WTC11 (cell line): ENCODE measurements around the gene PAK1. TPM values are rescaled to one million over a fixed set of nuclear protein-coding genes. Genes with fewer than 3 reads are reported as not detected.

Source experiments
- ATAC-seq: fragments of 200-7000 bp; cut with Tn5 transposase; 2 replicates; pipeline ENCODE4 v1.10.0; 2021; ENCODE audit warnings: mild to moderate bottlenecking, moderate library complexity
- CTCF ChIA-PET: fragments of 300-600 bp; sonication (Branson Sonifier 250); formaldehyde crosslinking; loops from one replicate; lab custom pipeline; 2021; ENCODE audit warnings: antibody characterized with exemption; lab: Charles Lee
- POLR2A ChIA-PET: fragments of 350-600 bp; sonication (Branson Sonifier 250); formaldehyde crosslinking; loops from one replicate; lab custom pipeline; 2021; ENCODE audit warnings: antibody characterized with exemption; lab: Charles Lee
- DNase-seq: peaks from one replicate; pipeline ENCODE4 v3.0.0; 2021; ENCODE audit warnings: low spot score
- H3K27ac Mint-ChIP-seq: 2 replicates; pipeline ENCODE4 v1.8.0; 2021; ENCODE audit warnings: mixed read lengths
- H3K27me3 Mint-ChIP-seq: 2 replicates; pipeline ENCODE4 v1.8.0; 2021; ENCODE audit warnings: low read depth, mild to moderate bottlenecking, moderate library complexity, mixed read lengths
- H3K36me3 Mint-ChIP-seq: 2 replicates; pipeline ENCODE4 v1.8.0; 2021; ENCODE audit warnings: mixed read lengths
- H3K4me1 Mint-ChIP-seq: 2 replicates; pipeline ENCODE4 v1.8.0; 2022; ENCODE audit warnings: mixed read lengths
- H3K4me3 Mint-ChIP-seq: 2 replicates; pipeline ENCODE4 v1.8.0; 2021; ENCODE audit warnings: mild to moderate bottlenecking, moderate library complexity, mixed read lengths
- H3K9me3 Mint-ChIP-seq: 2 replicates; pipeline ENCODE4 v1.8.0; 2021; ENCODE audit warnings: mixed read lengths
- AFF4 ChIP-seq: sonication (generic); formaldehyde crosslinking; IDR thresholded peaks from 2 replicates; pipeline ENCODE4 v1.8.1; 2023; ENCODE audit warnings: mild to moderate bottlenecking, missing genetic modification reagents, borderline replicate concordance
- CBFB ChIP-seq: sonication (generic); formaldehyde crosslinking; IDR thresholded peaks from 2 replicates; pipeline ENCODE4 v1.8.1; 2022; ENCODE audit warnings: mild to moderate bottlenecking, low read depth, missing genetic modification reagents
- CREB1 ChIP-seq: sonication (generic); formaldehyde crosslinking; IDR thresholded peaks from 2 replicates; pipeline ENCODE4 v1.8.0; 2023; ENCODE audit warnings: mild to moderate bottlenecking, missing genetic modification reagents
- E2F4 ChIP-seq: sonication (generic); formaldehyde crosslinking; IDR thresholded peaks from 2 replicates; pipeline ENCODE4 v1.8.1; 2022; ENCODE audit warnings: low read depth, mild to moderate bottlenecking, moderate library complexity, missing genetic modification reagents, borderline replicate concordance
- ERG ChIP-seq: fragments of 250-450 bp; sonication (Bioruptor Pico); IDR thresholded peaks from 2 replicates; pipeline ENCODE4 v1.8.0; 2021; ENCODE audit warnings: mild to moderate bottlenecking
- GABPB1 ChIP-seq: sonication (generic); formaldehyde crosslinking; IDR thresholded peaks from 2 replicates; pipeline ENCODE4 v1.8.1; 2023; ENCODE audit warnings: mild to moderate bottlenecking, missing genetic modification reagents
- NFE2L1 ChIP-seq: sonication (generic); formaldehyde crosslinking; IDR thresholded peaks from 2 replicates; pipeline ENCODE4 v1.8.1; 2023; ENCODE audit warnings: missing genetic modification reagents
- NR3C1 ChIP-seq: sonication (generic); formaldehyde crosslinking; conservative IDR thresholded peaks from 2 replicates; pipeline ENCODE4 v1.8.1; 2023; ENCODE audit warnings: low read depth, mild to moderate bottlenecking, missing genetic modification reagents
- OVOL2 ChIP-seq: fragments of 250-450 bp; sonication (Bioruptor Pico); IDR thresholded peaks from 2 replicates; pipeline ENCODE4 v1.9.0; 2021; ENCODE audit warnings: mild to moderate bottlenecking, borderline replicate concordance
- SP1 ChIP-seq: sonication (generic); formaldehyde crosslinking; conservative IDR thresholded peaks from 2 replicates; pipeline ENCODE4 v1.8.1; 2022; ENCODE audit warnings: missing genetic modification reagents
- TEAD1 ChIP-seq: sonication (generic); formaldehyde crosslinking; IDR thresholded peaks from 2 replicates; pipeline ENCODE4 v1.8.0; 2022; ENCODE audit warnings: mild to moderate bottlenecking, missing genetic modification reagents
- USF2 ChIP-seq: sonication (generic); formaldehyde crosslinking; IDR thresholded peaks from 2 replicates; pipeline ENCODE4 v1.8.1; 2023; ENCODE audit warnings: mild to moderate bottlenecking, missing genetic modification reagents, moderate library complexity
- ZNF121 ChIP-seq: sonication (generic); formaldehyde crosslinking; IDR thresholded peaks from 2 replicates; pipeline ENCODE4 v1.8.0; 2023; ENCODE audit warnings: missing genetic modification reagents
- ZNF263 ChIP-seq: sonication (generic); formaldehyde crosslinking; IDR thresholded peaks from 2 replicates; pipeline ENCODE4 v1.8.1; 2022; ENCODE audit warnings: low read depth, mild to moderate bottlenecking, moderate library complexity, missing genetic modification reagents
- ZNF281 ChIP-seq: sonication (generic); formaldehyde crosslinking; IDR thresholded peaks from 2 replicates; pipeline ENCODE4 v1.8.0; 2023; ENCODE audit warnings: mild to moderate bottlenecking, missing genetic modification reagents
- ZNF317 ChIP-seq: sonication (generic); formaldehyde crosslinking; IDR thresholded peaks from 2 replicates; pipeline ENCODE4 v1.8.1; 2023; ENCODE audit warnings: low read depth, mild to moderate bottlenecking, moderate library complexity, missing genetic modification reagents, borderline replicate concordance
- ZSCAN18 ChIP-seq: fragments of 250-450 bp; sonication (Bioruptor Pico); IDR thresholded peaks from 2 replicates; pipeline ENCODE4 v2.1.2; 2022; ENCODE audit warnings: mild to moderate bottlenecking, moderate library complexity
- total RNA-seq: library from RNA; stranded (reverse); gene quantifications from 3 replicates; pipeline ENCODE4 v1.2.3, GENCODE V29; 2021

The PAK1 gene
- total RNA-seq, 1 experiment from 2014 or later: 160 TPM

- no peak overlapping the region for H3K4me3 Mint-ChIP-seq
- CTCF ChIA-PET: no interaction called here
Measured at GRCh38 chr11:77316733-77317342, 157.1 kb downstream of the PAK1 start.

GRCh38 chr11:77312107-77312506 is 161.8 kb downstream of the PAK1 start:
- ChIA-PET CTCF (no interaction called here), POLR2A (no interaction called here)
- Mint-ChIP-seq H3K9me3 (no peaks in the 10 kb centered on the region), H3K4me3 (no peak overlapping the region), H3K4me1 (peaks cover 11% of the 10 kb centered on the region), H3K27me3 (no peaks in the 10 kb centered on the region)
- ATAC-seq (no peak), DNase-seq (no peak)
- TF ChIP-seq USF2: no peak
- no peak for TF ChIP-seq ERG
- TF ChIP-seq NFE2L1 (CRISPR knock-in tag): no peak
- no peak for TF ChIP-seq ZSCAN18 (CRISPR knock-in tag)
- no peak for TF ChIP-seq E2F4
- no peak for TF ChIP-seq ZNF121 (CRISPR knock-in tag)
- TF ChIP-seq ZNF317 (CRISPR knock-in tag): no peak
- no peak for TF ChIP-seq ZNF281
- no peak for TF ChIP-seq ZNF263 (CRISPR knock-in tag)
- no peak for TF ChIP-seq GABPB1
- no peak for TF ChIP-seq CREB1 (CRISPR knock-in tag)
- no peak for TF ChIP-seq CBFB (CRISPR knock-in tag)
- TF ChIP-seq, all 79 proteins: peak for 0
- H3K36me3 Mint-ChIP-seq: no peaks in the 10 kb centered on the region
- no peak overlapping the region for H3K27ac Mint-ChIP-seq

More at GRCh38 chr11:77316733-77317342, 157.1 kb downstream of the PAK1 start:
- Mint-ChIP-seq H3K4me1 (no peaks in the 10 kb centered on the region), H3K27ac (no peak overlapping the region), H3K36me3 (0 out of 2 replicates have a peak, but pooled peaks cover under 1% of the 10 kb centered on the region), H3K9me3 (no peaks in the 10 kb centered on the region), H3K27me3 (no peaks in the 10 kb centered on the region)
- TF ChIP-seq AFF4 (CRISPR knock-in tag) (no peak), NR3C1 (no peak), OVOL2 (CRISPR knock-in tag) (no peak), NFE2L1 (CRISPR knock-in tag) (no peak), GABPB1 (no peak), TEAD1 (CRISPR knock-in tag) (no peak), SP1 (CRISPR knock-in tag) (no peak)
- DNase-seq (no peak), ATAC-seq (no peak)
- POLR2A ChIA-PET: no interaction called here
